Measurements from ENCODE around the gene CENPV. TPM values are rescaled to one million over a fixed set of nuclear protein-coding genes. Genes with fewer than 3 reads are reported as not detected.

The CENPV gene
- total and polyA plus RNA-seq, 10 donors = 5.1 to 24.5 (median 10.8) TPM

DNA sequence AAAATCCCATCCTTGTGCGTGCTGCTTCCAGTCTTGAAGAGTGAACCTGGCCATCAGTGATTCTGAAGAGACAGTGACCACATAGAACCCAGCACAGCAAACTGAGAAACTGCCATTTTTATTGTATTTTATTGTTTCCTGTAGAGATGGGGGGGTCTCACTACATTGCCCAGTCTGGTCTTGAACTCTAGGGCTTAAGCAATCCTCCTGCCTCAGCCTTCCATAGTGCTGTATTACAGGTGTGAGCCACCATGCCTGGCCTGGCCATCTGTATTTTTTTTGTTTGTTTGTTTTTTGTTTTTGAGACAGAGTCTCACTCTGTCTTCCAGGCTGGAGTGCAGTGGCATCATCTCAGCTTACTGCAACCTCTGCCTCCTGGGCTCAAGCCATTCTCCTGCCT lies 13.9 kb downstream of the CENPV start:
- H3K4me3 ChIP-seq = no peak overlapping the region
- TF ChIP-seq POLR2AphosphoS5 (IDR thresholded peaks at IDR 0.05) = no peak
- TF ChIP-seq POLR2A (IDR thresholded peaks at IDR 0.05) = no peak
- TF ChIP-seq, protein P1, sequence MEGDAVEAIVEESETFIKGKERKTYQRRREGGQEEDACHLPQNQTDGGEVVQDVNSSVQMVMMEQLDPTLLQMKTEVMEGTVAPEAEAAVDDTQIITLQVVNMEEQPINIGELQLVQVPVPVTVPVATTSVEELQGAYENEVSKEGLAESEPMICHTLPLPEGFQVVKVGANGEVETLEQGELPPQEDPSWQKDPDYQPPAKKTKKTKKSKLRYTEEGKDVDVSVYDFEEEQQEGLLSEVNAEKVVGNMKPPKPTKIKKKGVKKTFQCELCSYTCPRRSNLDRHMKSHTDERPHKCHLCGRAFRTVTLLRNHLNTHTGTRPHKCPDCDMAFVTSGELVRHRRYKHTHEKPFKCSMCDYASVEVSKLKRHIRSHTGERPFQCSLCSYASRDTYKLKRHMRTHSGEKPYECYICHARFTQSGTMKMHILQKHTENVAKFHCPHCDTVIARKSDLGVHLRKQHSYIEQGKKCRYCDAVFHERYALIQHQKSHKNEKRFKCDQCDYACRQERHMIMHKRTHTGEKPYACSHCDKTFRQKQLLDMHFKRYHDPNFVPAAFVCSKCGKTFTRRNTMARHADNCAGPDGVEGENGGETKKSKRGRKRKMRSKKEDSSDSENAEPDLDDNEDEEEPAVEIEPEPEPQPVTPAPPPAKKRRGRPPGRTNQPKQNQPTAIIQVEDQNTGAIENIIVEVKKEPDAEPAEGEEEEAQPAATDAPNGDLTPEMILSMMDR (IDR thresholded peaks at IDR 0.05 in 8 of 11, conservative IDR thresholded peaks at IDR 0.05 in 3 of 11) = no peak
- H3K36me3 ChIP-seq = peaks cover 0 to 25% (median 7%) of the 10 kb centered on the region in 6 donors
- WGBS, 5 donors = 94 to 100% (median 95%) methylated on average over 1 of the region's 1 CpG
- H3K27me3 ChIP-seq (replicated peaks in 1 of 7) = no peaks in the 10 kb centered on the region
- intact Hi-C loops (cut with DNase I; ENCODE audit: low total_unique reads) = no loop called here
- no peak overlapping the region for H3K27ac ChIP-seq
- no peak for DNase-seq
- no peaks in the 10 kb centered on the region for H3K9me3 ChIP-seq
- H3K4me1 ChIP-seq = no peaks in the 10 kb centered on the region

DNA sequence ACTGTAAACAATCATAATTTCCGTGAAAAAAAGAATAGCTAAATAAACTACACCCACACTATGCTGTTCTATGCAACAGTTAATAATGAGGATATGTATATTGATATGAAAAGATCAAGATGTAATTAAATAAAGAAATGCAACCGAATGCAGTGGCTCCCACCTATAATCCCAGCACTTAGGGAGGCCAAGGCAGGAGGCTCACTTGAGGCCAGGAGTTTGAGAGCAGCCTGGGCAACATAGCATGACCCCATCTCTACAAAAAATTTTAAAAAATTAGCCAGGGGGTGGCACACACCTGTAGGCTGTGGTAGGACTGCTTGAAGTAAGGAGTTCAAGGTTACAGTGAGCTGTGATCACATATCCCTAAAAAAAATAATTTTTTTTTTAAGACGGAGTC lies 14.9 kb downstream of the CENPV start:
- WGBS, 5 donors = 93 to 99% (median 94%) methylated on average over 3 of the region's 3 CpGs
- intact Hi-C loops (cut with DNase I; ENCODE audit: low total_unique reads) = no loop called here
- no peak for DNase-seq
- Histone ChIP-seq H3K9me3 (no peaks in the 10 kb centered on the region), H3K4me1 (no peaks in the 10 kb centered on the region), H3K27me3 (replicated peaks in 1 of 7) (no peaks in the 10 kb centered on the region), H3K4me3 (no peak overlapping the region), H3K36me3 (peaks cover 0 to 15% (median 7%) of the 10 kb centered on the region in 6 donors), H3K27ac (no peak overlapping the region)
- TF ChIP-seq POLR2A (IDR thresholded peaks at IDR 0.05) (no peak), POLR2AphosphoS5 (IDR thresholded peaks at IDR 0.05) (no peak)
- TF ChIP-seq, protein P1 (IDR thresholded peaks at IDR 0.05 in 8 of 11, conservative IDR thresholded peaks at IDR 0.05 in 3 of 11) = no peak

DNA sequence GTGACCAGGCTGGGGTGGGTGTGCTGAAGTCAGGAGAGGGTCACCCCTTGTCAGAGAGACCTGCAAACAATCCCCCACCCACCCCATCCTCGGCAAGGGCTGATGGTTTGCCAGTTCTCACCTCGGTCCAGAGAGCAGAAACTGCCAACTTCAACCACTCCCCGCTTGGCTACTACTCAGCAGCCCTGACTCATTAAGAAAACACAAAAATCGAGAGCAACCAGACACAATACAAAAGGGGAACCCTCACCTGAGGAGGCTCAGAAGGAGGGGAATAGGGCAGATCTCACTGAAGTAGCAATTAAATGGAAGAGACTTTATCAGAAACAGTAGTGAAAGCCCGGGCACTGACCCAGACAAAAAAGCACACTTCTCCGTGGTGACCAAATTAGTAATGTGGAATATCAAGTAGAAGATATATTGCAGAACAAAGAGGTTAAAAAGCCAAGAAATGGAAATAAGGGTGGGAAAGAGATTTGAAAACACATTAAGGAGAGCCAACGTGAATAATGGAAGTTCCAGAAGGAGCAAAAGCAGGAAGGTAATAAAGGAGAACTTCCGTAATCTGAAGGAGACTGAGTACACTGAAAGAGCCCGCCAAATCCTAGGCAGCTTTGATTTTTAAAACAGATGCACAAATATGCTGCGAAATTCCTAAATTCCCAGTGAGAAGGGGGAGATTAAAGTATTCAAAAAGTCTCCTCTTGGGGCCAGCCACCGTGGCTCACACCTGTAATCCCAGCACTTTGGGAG lies 23.6 kb downstream of the CENPV start:
- no peak for DNase-seq
- intact Hi-C loops (cut with DNase I; ENCODE audit: low total_unique reads) = no loop called here
- Histone ChIP-seq H3K4me1 (no peaks in the 10 kb centered on the region), H3K27me3 (replicated peaks in 1 of 7) (no peaks in the 10 kb centered on the region), H3K36me3 (peaks cover 0 to 34% (median 17%) of the 10 kb centered on the region in 6 donors), H3K4me3 (no peak overlapping the region), H3K9me3 (no peaks in the 10 kb centered on the region), H3K27ac (no peak overlapping the region)
- no peak for TF ChIP-seq POLR2A (IDR thresholded peaks at IDR 0.05)
- TF ChIP-seq POLR2AphosphoS5 (IDR thresholded peaks at IDR 0.05) = no peak
- TF ChIP-seq, protein P1 (IDR thresholded peaks at IDR 0.05 in 8 of 11, conservative IDR thresholded peaks at IDR 0.05 in 3 of 11) = no peak
- 81 to 84% (median 82%) methylated on average over 10 to 11 of the region's 11 CpGs for WGBS, 5 donors

DNA sequence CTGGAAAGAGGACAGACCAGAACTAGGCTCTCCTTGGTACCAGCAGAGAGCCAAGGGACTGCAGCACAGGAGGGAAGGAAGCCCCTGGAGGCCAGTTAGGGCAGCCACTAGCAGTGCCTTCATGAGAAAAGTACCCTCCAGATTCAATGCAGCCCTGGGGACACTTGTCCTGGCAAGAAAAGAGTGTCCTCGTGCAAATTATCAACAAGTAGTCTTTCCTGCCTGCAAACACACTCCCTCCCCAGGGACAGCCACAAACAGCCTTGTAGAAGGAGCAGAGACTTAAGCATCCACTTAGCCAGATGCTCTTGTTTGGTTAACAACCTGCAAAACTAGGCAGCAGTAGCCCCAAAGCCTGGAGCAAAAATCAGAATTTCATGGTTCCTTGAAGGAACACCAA lies 24.3 kb downstream of the CENPV start:
- no peaks in the 10 kb centered on the region for H3K4me1 ChIP-seq
- no peaks in the 10 kb centered on the region for H3K27me3 ChIP-seq (replicated peaks in 1 of 7)
- H3K36me3 ChIP-seq = peaks cover 0 to 41% (median 17%) of the 10 kb centered on the region in 6 donors
- DNase-seq = no peak
- WGBS, 5 donors = 44 to 75% (median 64%) methylated on average over 1 of the region's 1 CpG
- H3K4me3 ChIP-seq = no peak overlapping the region
- H3K27ac ChIP-seq = no peak overlapping the region
- H3K9me3 ChIP-seq = no peaks in the 10 kb centered on the region
- intact Hi-C loops (cut with DNase I; ENCODE audit: low total_unique reads) = no loop called here
- TF ChIP-seq, protein P1 (IDR thresholded peaks at IDR 0.05 in 8 of 11, conservative IDR thresholded peaks at IDR 0.05 in 3 of 11) = no peak
- TF ChIP-seq POLR2A (IDR thresholded peaks at IDR 0.05) (no peak), POLR2AphosphoS5 (IDR thresholded peaks at IDR 0.05) (no peak)
